Measurements from ENCODE around the gene EXOC6B. TPM values are rescaled to one million over a fixed set of nuclear protein-coding genes. Genes with fewer than 3 reads are reported as not detected.
A peak's percentile ranks its signal among the peaks of the same experiment; 100 is the strongest.

The EXOC6B gene
- total and polyA plus RNA-seq, 4 donors: 5.8 to 45.9 (median 26.2) TPM

DNA sequence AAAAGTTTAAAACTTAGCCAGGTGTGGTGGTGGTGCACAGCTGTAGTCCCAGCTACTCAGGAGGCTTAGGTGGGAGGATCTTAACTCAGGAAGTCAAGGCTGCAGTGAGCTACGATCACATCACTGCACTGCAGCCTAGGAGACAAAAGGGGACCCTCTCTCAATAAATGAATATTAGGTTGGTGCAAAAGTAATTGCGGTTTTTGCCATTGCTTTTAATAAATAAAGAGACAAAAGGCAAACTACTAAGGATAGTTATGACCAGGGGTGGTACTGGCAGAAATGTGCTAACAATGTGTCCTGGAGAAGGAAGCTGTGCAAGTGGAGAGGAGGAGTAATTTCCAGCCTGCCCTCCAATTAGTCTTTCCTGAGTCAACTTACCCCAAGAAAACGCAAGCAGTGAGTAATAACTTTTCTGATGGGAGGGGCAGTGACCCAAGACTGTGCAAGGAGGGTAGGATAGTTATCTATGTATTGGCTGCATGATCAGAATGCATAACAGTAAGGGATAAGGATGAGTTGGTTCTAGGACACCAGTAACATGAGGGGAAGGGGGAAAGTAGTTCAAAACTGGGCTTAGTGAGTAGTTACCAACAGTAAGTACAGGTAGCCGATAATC, 1.5 kb downstream of the EXOC6B start:
- Histone ChIP-seq H3K4me1 (ENCODE audit: control insufficient read depth in 1 of 2, insufficient read depth in 2 of 2, low read length in 2 of 2) (peaks cover 0 to 2% of the 10 kb centered on the region in 2 donors), H3K27me3 (ENCODE audit: control insufficient read depth in 1 of 2, insufficient read depth in 2 of 2, low read length in 1 of 2) (no peaks in the 10 kb centered on the region), H3K36me3 (ENCODE audit: control insufficient read depth in 1 of 2, insufficient read depth in 2 of 2, low read length in 1 of 2) (no peaks in the 10 kb centered on the region), H3K9me3 (ENCODE audit: control insufficient read depth, low read length) (no peaks in the 10 kb centered on the region), H3K4me3 (ENCODE audit: low read length in 2 of 2) (peak overlapping the region in 1 of 2 donors; percentile 85), H3K27ac (ENCODE audit: low read depth in 1 of 2, low read length in 2 of 2) (no peak overlapping the region)
- 71 to 75% methylated on average over 4 of the region's 4 CpGs for WGBS, 2 donors
- ATAC-seq (ENCODE audit: low FRiP score) (no peak), DNase-seq (no peak)
- intact Hi-C loops (cut with DNase I): no loop called here

DNA sequence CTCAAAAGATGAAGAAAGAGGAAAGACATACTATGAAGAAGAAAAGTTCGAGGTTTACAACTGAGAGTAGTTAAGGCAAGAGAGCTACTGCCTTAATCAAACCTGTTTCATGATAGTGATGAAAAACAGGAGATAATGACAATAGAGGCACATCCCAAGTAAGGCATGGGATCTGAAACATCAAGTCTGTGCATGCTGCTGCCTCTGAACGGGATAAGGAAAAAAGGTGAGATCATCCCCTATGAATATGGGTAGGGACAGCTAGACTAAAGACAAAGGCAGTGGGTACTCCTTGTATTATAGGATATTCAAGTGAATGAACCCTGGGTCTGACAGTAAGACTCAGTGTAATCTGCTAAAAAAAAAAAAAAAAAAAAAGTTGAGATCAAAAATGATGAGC, 3.0 kb downstream of the EXOC6B start:
- 89 to 94% methylated on average over 2 of the region's 2 CpGs for WGBS, 2 donors
- H3K27me3 ChIP-seq (ENCODE audit: control insufficient read depth in 1 of 2, insufficient read depth in 2 of 2, low read length in 1 of 2): no peaks in the 10 kb centered on the region
- DNase-seq (no peak), ATAC-seq (ENCODE audit: low FRiP score) (no peak)
- no peak overlapping the region for H3K4me3 ChIP-seq (ENCODE audit: low read length in 2 of 2)
- H3K4me1 ChIP-seq (ENCODE audit: control insufficient read depth in 1 of 2, insufficient read depth in 2 of 2, low read length in 2 of 2): peaks cover 0 to 2% of the 10 kb centered on the region in 2 donors
- H3K36me3 ChIP-seq (ENCODE audit: control insufficient read depth in 1 of 2, insufficient read depth in 2 of 2, low read length in 1 of 2): no peaks in the 10 kb centered on the region
- no peaks in the 10 kb centered on the region for H3K9me3 ChIP-seq (ENCODE audit: control insufficient read depth, low read length)
- H3K27ac ChIP-seq (ENCODE audit: low read depth in 1 of 2, low read length in 2 of 2): no peak overlapping the region
- intact Hi-C loops (cut with DNase I): no loop called here

DNA sequence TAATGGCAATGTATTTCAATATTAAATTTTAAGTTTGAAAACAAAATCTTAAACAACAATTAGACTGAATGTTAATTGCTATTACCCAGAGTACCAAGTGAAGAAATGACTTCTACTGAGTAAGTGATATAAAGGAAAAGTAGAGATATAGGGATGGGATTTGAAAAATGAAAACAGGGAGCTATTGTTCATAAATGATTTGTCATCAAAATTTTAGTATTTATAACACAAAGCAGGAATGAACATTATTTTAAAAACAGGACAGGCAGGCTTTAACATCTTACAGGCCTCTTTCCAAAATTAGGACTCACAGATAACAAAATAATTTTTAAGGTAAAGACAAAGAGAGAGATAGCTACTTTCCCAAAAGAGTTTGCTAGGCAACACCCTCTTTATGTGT, 3.9 kb downstream of the EXOC6B start:
- Histone ChIP-seq H3K27ac (ENCODE audit: low read depth in 1 of 2, low read length in 2 of 2) (no peak overlapping the region), H3K27me3 (ENCODE audit: control insufficient read depth in 1 of 2, insufficient read depth in 2 of 2, low read length in 1 of 2) (no peaks in the 10 kb centered on the region), H3K9me3 (ENCODE audit: control insufficient read depth, low read length) (no peaks in the 10 kb centered on the region), H3K4me1 (ENCODE audit: control insufficient read depth in 1 of 2, insufficient read depth in 2 of 2, low read length in 2 of 2) (peaks cover 0 to 2% of the 10 kb centered on the region in 2 donors), H3K4me3 (ENCODE audit: low read length in 2 of 2) (no peak overlapping the region), H3K36me3 (ENCODE audit: control insufficient read depth in 1 of 2, insufficient read depth in 2 of 2, low read length in 1 of 2) (no peaks in the 10 kb centered on the region)
- ATAC-seq (ENCODE audit: low FRiP score) (no peak), DNase-seq (no peak)
- intact Hi-C loops (cut with DNase I): no loop called here

DNA sequence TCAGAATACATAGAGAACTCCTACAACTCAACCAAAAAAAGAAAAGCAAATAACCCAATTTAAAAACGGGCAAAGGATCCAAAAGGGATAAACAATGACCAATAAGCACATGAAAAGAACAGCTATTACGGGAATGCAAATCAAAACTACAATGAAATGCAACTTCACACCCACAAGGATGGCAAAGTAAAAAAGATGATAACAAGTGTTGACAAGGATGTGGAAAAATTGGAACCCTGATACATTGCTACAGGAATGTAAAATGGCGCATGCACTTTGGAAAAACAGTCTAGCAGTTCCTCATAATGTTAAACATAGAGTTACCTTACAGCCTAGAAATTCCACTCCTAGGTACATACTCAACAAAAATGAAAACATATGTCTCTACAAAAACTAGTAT, 4.7 kb downstream of the EXOC6B start:
- no peak for ATAC-seq (ENCODE audit: low FRiP score)
- Histone ChIP-seq H3K4me3 (ENCODE audit: low read length in 2 of 2) (no peak overlapping the region), H3K27ac (ENCODE audit: low read depth in 1 of 2, low read length in 2 of 2) (no peak overlapping the region), H3K9me3 (ENCODE audit: control insufficient read depth, low read length) (no peaks in the 10 kb centered on the region), H3K27me3 (ENCODE audit: control insufficient read depth in 1 of 2, insufficient read depth in 2 of 2, low read length in 1 of 2) (no peaks in the 10 kb centered on the region), H3K36me3 (ENCODE audit: control insufficient read depth in 1 of 2, insufficient read depth in 2 of 2, low read length in 1 of 2) (no peaks in the 10 kb centered on the region), H3K4me1 (ENCODE audit: control insufficient read depth in 1 of 2, insufficient read depth in 2 of 2, low read length in 2 of 2) (peaks cover 0 to 2% of the 10 kb centered on the region in 2 donors)
- 80 to 89% methylated on average over 3 of the region's 3 CpGs for WGBS, 2 donors
- DNase-seq: no peak
- intact Hi-C loops (cut with DNase I): no loop called here

DNA sequence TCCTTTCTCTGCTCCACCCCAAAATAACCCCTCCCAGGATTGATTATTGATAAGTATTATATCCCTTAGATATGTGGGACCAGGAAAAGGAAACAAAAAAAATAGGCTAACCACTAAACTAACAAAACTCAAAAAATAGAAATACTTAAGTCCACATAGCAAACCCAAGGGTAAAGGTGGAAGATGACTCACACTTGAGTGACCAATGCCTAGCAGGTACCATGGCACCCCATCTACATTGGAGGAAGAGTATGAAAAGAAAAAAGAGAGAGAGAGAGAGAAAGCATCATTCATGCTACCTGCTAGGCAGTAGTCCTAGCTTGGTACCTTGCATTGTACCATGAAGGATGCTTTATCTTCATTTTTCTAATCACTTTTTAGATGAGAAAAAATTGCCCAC, 6.3 kb downstream of the EXOC6B start:
- Histone ChIP-seq H3K4me3 (ENCODE audit: low read length in 2 of 2) (no peak overlapping the region), H3K36me3 (ENCODE audit: control insufficient read depth in 1 of 2, insufficient read depth in 2 of 2, low read length in 1 of 2) (no peaks in the 10 kb centered on the region), H3K27me3 (ENCODE audit: control insufficient read depth in 1 of 2, insufficient read depth in 2 of 2, low read length in 1 of 2) (no peaks in the 10 kb centered on the region), H3K9me3 (ENCODE audit: control insufficient read depth, low read length) (no peaks in the 10 kb centered on the region), H3K4me1 (ENCODE audit: control insufficient read depth in 1 of 2, insufficient read depth in 2 of 2, low read length in 2 of 2) (peaks cover 0 to 1% of the 10 kb centered on the region in 2 donors), H3K27ac (ENCODE audit: low read depth in 1 of 2, low read length in 2 of 2) (no peak overlapping the region)
- DNase-seq (no peak), ATAC-seq (ENCODE audit: low FRiP score) (no peak)
- intact Hi-C loops (cut with DNase I): no loop called here

DNA sequence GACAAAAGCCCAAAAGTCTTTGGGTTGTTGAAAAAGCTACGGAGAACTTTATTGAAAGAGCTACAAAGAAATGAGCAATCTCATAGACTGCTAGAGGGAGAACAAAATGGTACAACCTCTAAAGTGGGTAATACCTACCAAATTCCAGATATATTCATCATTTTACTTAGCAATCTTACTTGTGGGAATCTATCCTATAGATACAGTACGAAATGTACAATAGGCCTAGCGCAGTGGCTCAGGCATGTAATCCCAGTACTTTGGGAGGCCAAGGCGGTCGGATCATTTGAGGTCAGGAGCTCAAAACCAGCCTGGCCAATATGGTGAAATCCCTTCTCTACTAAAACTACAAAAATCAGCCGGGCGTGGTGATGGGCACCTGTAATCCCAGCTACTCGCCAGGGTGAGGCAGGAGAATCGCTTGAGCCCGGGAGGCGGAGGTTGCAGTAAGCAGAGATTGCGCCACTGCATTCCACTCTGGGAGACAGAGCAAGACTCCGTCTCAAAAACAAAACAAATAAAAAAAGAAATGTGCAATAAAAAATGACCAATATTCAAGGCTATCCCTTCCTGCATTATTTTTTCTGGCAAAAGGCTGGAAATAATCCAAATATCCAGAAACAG, 10.1 kb downstream of the EXOC6B start:
- no peak overlapping the region for H3K4me3 ChIP-seq (ENCODE audit: low read length in 2 of 2)
- DNase-seq (peak in 1 of 2 donors; percentile 23), ATAC-seq (ENCODE audit: low FRiP score) (no peak)
- intact Hi-C loops (cut with DNase I): no loop called here
- H3K9me3 ChIP-seq (ENCODE audit: control insufficient read depth, low read length): peaks cover 1% of the 10 kb centered on the region
- H3K27ac ChIP-seq (ENCODE audit: low read depth in 1 of 2, low read length in 2 of 2): no peak overlapping the region
- H3K4me1 ChIP-seq (ENCODE audit: control insufficient read depth in 1 of 2, insufficient read depth in 2 of 2, low read length in 2 of 2): no peaks in the 10 kb centered on the region
- 94 to 95% methylated on average over 13 of the region's 13 CpGs for WGBS, 2 donors
- peaks cover 0 to under 1% of the 10 kb centered on the region in 2 donors for H3K36me3 ChIP-seq (ENCODE audit: control insufficient read depth in 1 of 2, insufficient read depth in 2 of 2, low read length in 1 of 2)
- no peaks in the 10 kb centered on the region for H3K27me3 ChIP-seq (ENCODE audit: control insufficient read depth in 1 of 2, insufficient read depth in 2 of 2, low read length in 1 of 2)

DNA sequence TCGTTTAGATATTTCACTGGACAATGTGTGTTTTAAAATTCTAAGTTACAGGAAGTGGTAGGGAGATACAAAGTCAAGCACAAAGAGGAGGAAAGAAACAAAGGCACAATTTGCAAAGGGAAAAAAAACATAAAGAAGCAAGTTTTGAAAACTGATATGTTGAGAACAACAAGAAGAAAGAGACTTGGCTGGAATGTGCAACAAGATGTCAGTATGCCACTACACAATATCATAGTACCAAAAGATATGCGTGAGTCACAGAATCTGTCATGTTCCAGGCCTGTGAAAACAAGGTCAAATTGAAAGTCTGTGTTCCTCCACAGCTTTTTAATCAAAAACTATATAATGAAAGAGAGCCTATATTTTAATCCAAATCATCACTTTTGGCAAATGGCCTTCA, 12.0 kb downstream of the EXOC6B start:
- no peaks in the 10 kb centered on the region for H3K27me3 ChIP-seq (ENCODE audit: control insufficient read depth in 1 of 2, insufficient read depth in 2 of 2, low read length in 1 of 2)
- H3K27ac ChIP-seq (ENCODE audit: low read depth in 1 of 2, low read length in 2 of 2): no peak overlapping the region
- WGBS, 2 donors: 66 to 71% methylated on average over 2 of the region's 2 CpGs
- peaks cover 2% of the 10 kb centered on the region for H3K9me3 ChIP-seq (ENCODE audit: control insufficient read depth, low read length)
- H3K4me3 ChIP-seq (ENCODE audit: low read length in 2 of 2): no peak overlapping the region
- intact Hi-C loops (cut with DNase I): no loop called here
- DNase-seq (no peak), ATAC-seq (ENCODE audit: low FRiP score) (no peak)
- H3K4me1 ChIP-seq (ENCODE audit: control insufficient read depth in 1 of 2, insufficient read depth in 2 of 2, low read length in 2 of 2): no peaks in the 10 kb centered on the region
- peaks cover 0 to 2% of the 10 kb centered on the region in 2 donors for H3K36me3 ChIP-seq (ENCODE audit: control insufficient read depth in 1 of 2, insufficient read depth in 2 of 2, low read length in 1 of 2)

DNA sequence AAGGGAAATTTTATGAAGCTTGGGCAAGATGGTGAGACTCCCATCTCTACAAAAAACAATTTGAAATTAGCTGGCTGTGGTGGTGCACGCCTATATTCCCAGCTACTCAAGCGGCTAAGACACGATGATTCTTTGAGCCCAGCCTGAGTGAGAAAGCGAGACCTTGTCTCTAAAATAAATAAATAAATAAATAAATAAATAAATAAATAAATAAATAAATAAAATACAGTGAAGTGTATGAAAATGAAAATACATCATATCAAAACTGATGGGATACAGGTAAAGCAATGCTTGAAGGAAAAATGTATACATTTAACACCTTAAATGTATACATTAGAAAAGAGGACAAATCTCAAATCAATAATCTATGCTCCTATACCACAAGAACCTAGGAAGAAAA, 15.7 kb downstream of the EXOC6B start:
- ATAC-seq (ENCODE audit: low FRiP score): no peak
- Histone ChIP-seq H3K27me3 (ENCODE audit: control insufficient read depth in 1 of 2, insufficient read depth in 2 of 2, low read length in 1 of 2) (no peaks in the 10 kb centered on the region), H3K4me3 (ENCODE audit: low read length in 2 of 2) (no peak overlapping the region), H3K36me3 (ENCODE audit: control insufficient read depth in 1 of 2, insufficient read depth in 2 of 2, low read length in 1 of 2) (peaks cover 0 to 2% of the 10 kb centered on the region in 2 donors), H3K4me1 (ENCODE audit: control insufficient read depth in 1 of 2, insufficient read depth in 2 of 2, low read length in 2 of 2) (no peaks in the 10 kb centered on the region), H3K27ac (ENCODE audit: low read depth in 1 of 2, low read length in 2 of 2) (no peak overlapping the region), H3K9me3 (ENCODE audit: control insufficient read depth, low read length) (peaks cover 3% of the 10 kb centered on the region)
- no peak for DNase-seq
- intact Hi-C loops (cut with DNase I): no loop called here
- WGBS, 2 donors: 98 to 99% methylated on average over 4 of the region's 4 CpGs

DNA sequence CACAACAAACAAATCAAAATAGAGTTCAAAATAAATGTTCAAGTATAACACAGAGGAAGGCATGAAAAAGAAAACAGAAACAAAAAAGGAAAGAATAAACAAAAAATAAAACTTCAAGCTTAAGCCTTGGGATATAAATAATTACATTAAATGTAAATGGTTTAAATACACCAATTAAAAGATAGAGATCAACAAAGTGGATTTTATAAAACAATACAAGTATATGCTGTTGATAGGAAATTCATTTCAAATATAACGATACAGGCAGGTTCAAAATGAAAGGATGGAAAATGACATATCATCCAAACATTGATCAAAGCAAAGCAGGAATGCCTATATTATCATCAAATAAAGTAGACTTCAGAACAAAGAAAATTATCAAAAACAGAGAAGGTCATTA, 16.7 kb downstream of the EXOC6B start:
- intact Hi-C loops (cut with DNase I): no loop called here
- WGBS, 2 donors: 96 to 100% methylated on average over 1 of the region's 1 CpG
- DNase-seq: no peak
- Histone ChIP-seq H3K36me3 (ENCODE audit: control insufficient read depth in 1 of 2, insufficient read depth in 2 of 2, low read length in 1 of 2) (peaks cover 0 to 2% of the 10 kb centered on the region in 2 donors), H3K27ac (ENCODE audit: low read depth in 1 of 2, low read length in 2 of 2) (no peak overlapping the region), H3K9me3 (ENCODE audit: control insufficient read depth, low read length) (peaks cover 3% of the 10 kb centered on the region), H3K4me1 (ENCODE audit: control insufficient read depth in 1 of 2, insufficient read depth in 2 of 2, low read length in 2 of 2) (no peaks in the 10 kb centered on the region), H3K4me3 (ENCODE audit: low read length in 2 of 2) (no peak overlapping the region), H3K27me3 (ENCODE audit: control insufficient read depth in 1 of 2, insufficient read depth in 2 of 2, low read length in 1 of 2) (no peaks in the 10 kb centered on the region)
- ATAC-seq (ENCODE audit: low FRiP score): no peak
